Adipocyte (in vitro differentiated cells): ENCODE data around the gene ACTA2.

Experiments
- DNase-seq: peaks from one replicate; pipeline ENCODE4 v3.0.0-alpha.2; 2015; ENCODE audit warnings: low read depth
- H3K27me3 ChIP-seq: replicated peaks from 2 replicates; pipeline ENCODE4 v1.7.0; 2013; ENCODE audit warnings: mild to moderate bottlenecking, low read length, moderate library complexity; ENCODE audit not compliant: control insufficient read depth, insufficient read depth
- H3K36me3 ChIP-seq: 2 replicates; pipeline ENCODE4 v1.7.0; 2013; ENCODE audit warnings: low read length, mild to moderate bottlenecking, moderate library complexity; ENCODE audit not compliant: control insufficient read depth, insufficient read depth, severe bottlenecking
- H3K4me1 ChIP-seq: 2 replicates; pipeline ENCODE4 v1.7.0; 2013; ENCODE audit warnings: mild to moderate bottlenecking, low read length, moderate library complexity; ENCODE audit not compliant: control insufficient read depth, insufficient read depth
- H3K4me3 ChIP-seq: 2 replicates; pipeline ENCODE4 v1.7.0; 2013; ENCODE audit warnings: mild to moderate bottlenecking, low read length, moderate library complexity
- H3K9ac ChIP-seq: 2 replicates; pipeline ENCODE4 v1.7.0; 2013; ENCODE audit warnings: mild to moderate bottlenecking, low read length, moderate library complexity
- H3K9me3 ChIP-seq: 2 replicates; pipeline ENCODE4 v1.7.0; 2013; ENCODE audit warnings: mild to moderate bottlenecking, low read length, moderate library complexity; ENCODE audit not compliant: control insufficient read depth

The ACTA2 gene

GRCh38 chr10:88990384-88991160 is 38.0 kb upstream of the ACTA2 start, which contains the start of gene FAS:
Gene FAS (plus strand): TSS chr10:88990798. CDS start chr10:88990877, 79 bp downstream.
- H3K9ac ChIP-seq, result peak within 1 kb of the TSS; percentile 99
- DNase-seq, result peak; percentile 89
- H3K4me1 ChIP-seq, result peaks cover 53% of the 10 kb centered on the region
- peak within 1 kb of the TSS; percentile 98 for H3K4me3 ChIP-seq
- no peaks in the 10 kb centered on the region for H3K36me3 ChIP-seq
- no peaks in the 10 kb centered on the region for H3K27me3 ChIP-seq
- no peaks in the 10 kb centered on the region for H3K9me3 ChIP-seq

GRCh38 chr10:88989824-88990383 is 37.3 kb upstream of the ACTA2 start:
- peaks cover 47% of the 10 kb centered on the region for H3K4me1 ChIP-seq
- DNase-seq, result peak; percentile 97
- no peaks in the 10 kb centered on the region for H3K36me3 ChIP-seq
- H3K4me3 ChIP-seq, result peak overlapping the region; percentile 98
- H3K9me3 ChIP-seq, result no peaks in the 10 kb centered on the region
- H3K9ac ChIP-seq, result peak overlapping the region; percentile 99
- no peaks in the 10 kb centered on the region for H3K27me3 ChIP-seq

GRCh38 chr10:88989423-88989822 is 36.9 kb upstream of the ACTA2 start:
- H3K36me3 ChIP-seq, result no peaks in the 10 kb centered on the region
- DNase-seq, result no peak
- peaks cover 46% of the 10 kb centered on the region for H3K4me1 ChIP-seq
- H3K27me3 ChIP-seq, result no peaks in the 10 kb centered on the region
- H3K9me3 ChIP-seq, result no peaks in the 10 kb centered on the region
- peak overlapping the region; percentile 98 for H3K4me3 ChIP-seq
- peak overlapping the region; percentile 99 for H3K9ac ChIP-seq

GRCh38 chr10:88987840-88988239 is 35.3 kb upstream of the ACTA2 start:
- Histone ChIP-seq H3K4me1 (peaks cover 33% of the 10 kb centered on the region), H3K4me3 (no peak overlapping the region), H3K27me3 (no peaks in the 10 kb centered on the region), H3K9me3 (no peaks in the 10 kb centered on the region), H3K9ac (peak overlapping the region; percentile 23), H3K36me3 (peaks cover 5% of the 10 kb centered on the region)
- no peak for DNase-seq

- Histone ChIP-seq H3K4me3 (no peak overlapping the region), H3K4me1 (peaks cover 28% of the 10 kb centered on the region), H3K9ac (peak overlapping the region; percentile 23), H3K36me3 (peaks cover 5% of the 10 kb centered on the region), H3K27me3 (no peaks in the 10 kb centered on the region), H3K9me3 (no peaks in the 10 kb centered on the region)
- DNase-seq, result no peak
These were observed 34.7 kb upstream of the ACTA2 start for GRCh38 chr10:88987243-88987725.

GRCh38 chr10:88986549-88987242 is 34.1 kb upstream of the ACTA2 start:
- H3K36me3 ChIP-seq, result peaks cover 5% of the 10 kb centered on the region
- H3K27me3 ChIP-seq, result no peaks in the 10 kb centered on the region
- no peak overlapping the region for H3K9ac ChIP-seq
- H3K4me3 ChIP-seq, result no peak overlapping the region
- H3K4me1 ChIP-seq, result peaks cover 23% of the 10 kb centered on the region
- DNase-seq, result peak; percentile 80
- H3K9me3 ChIP-seq, result no peaks in the 10 kb centered on the region

GRCh38 chr10:88984525-88984924 is 32.0 kb upstream of the ACTA2 start:
- H3K9me3 ChIP-seq, result no peaks in the 10 kb centered on the region
- peaks cover 5% of the 10 kb centered on the region for H3K36me3 ChIP-seq
- H3K4me1 ChIP-seq, result peaks cover 36% of the 10 kb centered on the region
- no peak for DNase-seq
- no peaks in the 10 kb centered on the region for H3K27me3 ChIP-seq
- no peak overlapping the region for H3K4me3 ChIP-seq
- no peak overlapping the region for H3K9ac ChIP-seq

GRCh38 chr10:88983939-88984338 is 31.4 kb upstream of the ACTA2 start:
- no peaks in the 10 kb centered on the region for H3K27me3 ChIP-seq
- no peak for DNase-seq

GRCh38 chr10:88983206-88983605 is 30.6 kb upstream of the ACTA2 start:
- no peaks in the 10 kb centered on the region for H3K9me3 ChIP-seq
- H3K4me3 ChIP-seq, result no peak overlapping the region
- H3K27me3 ChIP-seq, result no peaks in the 10 kb centered on the region
- no peak for DNase-seq
- peaks cover 30% of the 10 kb centered on the region for H3K4me1 ChIP-seq
- H3K36me3 ChIP-seq, result peaks cover 5% of the 10 kb centered on the region
- H3K9ac ChIP-seq, result no peak overlapping the region

More at GRCh38 chr10:88983939-88984338, 31.4 kb upstream of the ACTA2 start:
- peaks cover 5% of the 10 kb centered on the region for H3K36me3 ChIP-seq
- peaks cover 35% of the 10 kb centered on the region for H3K4me1 ChIP-seq
- H3K4me3 ChIP-seq, result no peak overlapping the region
- H3K9ac ChIP-seq, result no peak overlapping the region
- no peaks in the 10 kb centered on the region for H3K9me3 ChIP-seq

- no peak overlapping the region for H3K4me3 ChIP-seq
- no peaks in the 10 kb centered on the region for H3K27me3 ChIP-seq
These were observed 29.8 kb upstream of the ACTA2 start for GRCh38 chr10:88982366-88982765.

GRCh38 chr10:88981435-88981834 is 28.9 kb upstream of the ACTA2 start:
- Histone ChIP-seq H3K27me3 (no peaks in the 10 kb centered on the region), H3K4me3 (no peak overlapping the region), H3K9me3 (no peaks in the 10 kb centered on the region), H3K4me1 (peaks cover 21% of the 10 kb centered on the region), H3K36me3 (peaks cover 5% of the 10 kb centered on the region), H3K9ac (no peak overlapping the region)
- no peak for DNase-seq

More at GRCh38 chr10:88982366-88982765, 29.8 kb upstream of the ACTA2 start:
- peaks cover 22% of the 10 kb centered on the region for H3K4me1 ChIP-seq
- H3K9ac ChIP-seq, result no peak overlapping the region
- peaks cover 5% of the 10 kb centered on the region for H3K36me3 ChIP-seq
- H3K9me3 ChIP-seq, result no peaks in the 10 kb centered on the region
- DNase-seq, result no peak
